ENCODE data around the gene SIN3A. TPM values are rescaled to one million over a fixed set of nuclear protein-coding genes. Genes with fewer than 3 reads are reported as not detected.
A peak's percentile ranks its signal among the peaks of the same experiment; 100 is the strongest.

The SIN3A gene
- total and polyA plus RNA-seq, 9 of the 15 experiments (the other 6 are each of a cell fraction or from before 2014, with no cell fraction given) = 11.1 to 70.3 (median 25.3) TPM

- POLR2A ChIA-PET = interaction anchor here (0.6 to 1.1 kb wide), 3 partner anchors 12 to 82 kb away, joined by 3 to 4 read pairs (median 3); partner anchors contain the start of gene MAN2C1
- H3K27ac ChIP-seq (ENCODE audit: extremely low read depth, low read depth, low read length) = no peak overlapping the region
- H3K4me2 ChIP-seq (ENCODE audit: insufficient read depth, low read length) = no peak overlapping the region
- no peaks in the 10 kb centered on the region for H3K9me3 ChIP-seq (replicated peaks; ENCODE audit: control insufficient read depth, insufficient read depth, low read depth, low read length)
- FAIRE-seq = peak; percentile 29
- no peak overlapping the region for H3K4me3 ChIP-seq
- no peak for TF ChIP-seq SREBF2 (CRISPR knock-in tag; IDR thresholded peaks at IDR 0.05)
- no peak for TF ChIP-seq NR3C1 (CRISPR knock-in tag; IDR thresholded peaks at IDR 0.05)
- no peak for TF ChIP-seq HSF4 (CRISPR knock-in tag; IDR thresholded peaks at IDR 0.05; ENCODE audit: borderline replicate concordance)
- TF ChIP-seq MCM3 (IDR thresholded peaks at IDR 0.05) = no peak
- TF ChIP-seq MXI1 (IDR thresholded peaks at IDR 0.05; ENCODE audit: low read depth, low read length) = no peak
- no peak for TF ChIP-seq SMC3 (conservative IDR thresholded peaks at IDR 0.05; ENCODE audit: insufficient read depth, low read depth, low read length)
- no peak for TF ChIP-seq CUX1 (CRISPR knock-in tag; IDR thresholded peaks at IDR 0.05)
- 0 out of 2 replicates have a peak, but pooled peaks have one; percentile 37 for TF ChIP-seq POLR2AphosphoS2 (IDR thresholded peaks at IDR 0.05; ENCODE audit: low read length)
- TF ChIP-seq ZNF644 (tag; IDR thresholded peaks at IDR 0.05; ENCODE audit: low read depth) = no peak
- peak; percentile 10 for TF ChIP-seq POLR2B (IDR thresholded peaks at IDR 0.05; ENCODE audit: low read depth, partially characterized antibody)
- no peak for TF ChIP-seq ZNF143 (CRISPR knock-in tag; IDR thresholded peaks at IDR 0.05)
- no peak for TF ChIP-seq NFRKB (IDR thresholded peaks at IDR 0.05; ENCODE audit: low read depth)
- no peak for TF ChIP-seq ZNF668 (CRISPR knock-in tag; IDR thresholded peaks at IDR 0.05)
- no peak overlapping the region for H2AFZ ChIP-seq (ENCODE audit: low read depth, low read length)
- CTCF ChIA-PET (ENCODE audit: low intra/inter-chr PET ratio) = no interaction called here
- BruUV-seq (replicated peaks) = no TSS peak
- H4K20me1 ChIP-seq (replicated peaks; ENCODE audit: control insufficient read depth, insufficient read depth, low read length) = no peaks in the 10 kb centered on the region
- H3K9me1 ChIP-seq (ENCODE audit: control insufficient read depth, insufficient read depth, low read length) = no peaks in the 10 kb centered on the region
- DNase-seq (ENCODE audit: extremely low read depth in 1 of 4, low spot score in 3 of 4) = no peak
- 58% methylated on average over 7 of the region's 7 CpGs for WGBS (ENCODE audit: insufficient coverage, low coverage, missing lambda C conversion rate)
- H3K4me1 ChIP-seq (replicated peaks in 1 of 2; ENCODE audit: control insufficient read depth in 2 of 2, insufficient read depth in 2 of 2, low read length in 2 of 2) = peaks cover 4 to 31% of the 10 kb centered on the region in 2 experiments; a peak in 3 of 5 replicates
- peaks cover 7% of the 10 kb centered on the region; the same call in 1 of the 3 replicates for H3K36me3 ChIP-seq (ENCODE audit: control insufficient read depth, insufficient read depth, low read length)
- peak overlapping the region in 1 of 2 experiments; percentile 14; a peak in 1 of 4 replicates for H3K9ac ChIP-seq (ENCODE audit: insufficient read depth in 1 of 2, low read depth in 2 of 2, low read length in 2 of 2)
- intact Hi-C loops (cut with micrococcal nuclease) = no loop called here
- in situ Hi-C loops (cut with MboI) = no loop called here
- H3K79me2 ChIP-seq (ENCODE audit: control insufficient read depth, insufficient read depth, low read length) = no peaks in the 10 kb centered on the region
- ATAC-seq = no peak
- no peaks in the 10 kb centered on the region for H3K27me3 ChIP-seq (ENCODE audit: control insufficient read depth in 2 of 2, insufficient read depth in 2 of 2, low read length in 2 of 2)
Observed at GRCh38 chr15:75350601-75351361, 100.7 kb downstream of the SIN3A start.

Measured in K562 (cell line).